Neural progenitor cell (in vitro differentiated cells): ENCODE results near the gene ARHGAP4. TPM values are rescaled to one million over a fixed set of nuclear protein-coding genes. Genes with fewer than 3 reads are reported as not detected.

ENCODE experiments used
- DNase-seq: peaks from one replicate; pipeline ENCODE4 v3.0.0-alpha.2; 2016; ENCODE audit warnings: low spot score
- H2AFZ ChIP-seq: fragments of 200-600 bp; sonication (generic); replicated peaks from 2 replicates; pipeline ENCODE4 v1.6.1; 2016; ENCODE audit warnings: antibody characterized with exemption
- H3F3A ChIP-seq: fragments of 200-600 bp; sonication (generic); 2 replicates; pipeline ENCODE4 v1.6.1; 2016; ENCODE audit warnings: antibody characterized with exemption, low read depth
- H3K27ac ChIP-seq: fragments of 200-600 bp; sonication (generic); 2 replicates; pipeline ENCODE4 v1.5.1; 2016; ENCODE audit warnings: mild to moderate bottlenecking
- H3K27me3 ChIP-seq: fragments of 200-600 bp; sonication (generic); 2 replicates; pipeline ENCODE4 v1.6.1; 2016; ENCODE audit warnings: mild to moderate bottlenecking, moderate library complexity
- H3K36me3 ChIP-seq: fragments of 200-600 bp; sonication (generic); 2 replicates; pipeline ENCODE4 v1.5.1; 2016
- H3K4me1 ChIP-seq: fragments of 200-600 bp; sonication (generic); 2 replicates; pipeline ENCODE4 v1.6.1; 2016; ENCODE audit warnings: mixed run types
- H3K4me2 ChIP-seq: fragments of 200-600 bp; sonication (generic); 2 replicates; pipeline ENCODE4 v1.6.1; 2016
- H3K4me3 ChIP-seq: fragments of 200-600 bp; sonication (generic); 2 replicates; pipeline ENCODE4 v1.5.1; 2016
- H3K79me2 ChIP-seq: fragments of 200-600 bp; sonication (generic); 2 replicates; pipeline ENCODE4 v1.6.1; 2016; ENCODE audit warnings: low read depth
- H3K9ac ChIP-seq: fragments of 200-600 bp; sonication (generic); 2 replicates; pipeline ENCODE4 v1.6.1; 2016
- H3K9me3 ChIP-seq: fragments of 200-600 bp; sonication (generic); 2 replicates; pipeline ENCODE4 v1.5.1; 2016; ENCODE audit warnings: low read depth
- H4K20me1 ChIP-seq: fragments of 200-600 bp; sonication (generic); 2 replicates; pipeline ENCODE4 v1.6.1; 2016; ENCODE audit warnings: low read depth
- H3K27ac Mint-ChIP-seq: 3 replicates; pipeline ENCODE4 v1.8.0; 2021; ENCODE audit warnings: mixed read lengths
- H3K27me3 Mint-ChIP-seq: 2 replicates; pipeline ENCODE4 v1.8.0; 2022; ENCODE audit warnings: low read depth, mild to moderate bottlenecking, inconsistent platforms, moderate library complexity, mixed read lengths; ENCODE audit not compliant: insufficient read depth
- H3K36me3 Mint-ChIP-seq: 3 replicates; pipeline ENCODE4 v1.8.0; 2021; ENCODE audit warnings: mixed read lengths
- H3K4me1 Mint-ChIP-seq: 3 replicates; pipeline ENCODE4 v1.8.0; 2021; ENCODE audit warnings: mixed read lengths
- H3K4me3 Mint-ChIP-seq: 3 replicates; pipeline ENCODE4 v1.8.0; 2021; ENCODE audit warnings: mild to moderate bottlenecking, moderate library complexity, mixed read lengths
- H3K9me3 Mint-ChIP-seq: 3 replicates; pipeline ENCODE4 v1.8.0; 2020; ENCODE audit warnings: mixed read lengths
- EZH2 ChIP-seq: fragments of 200-600 bp; sonication (generic); IDR thresholded peaks from 2 replicates; pipeline ENCODE4 v1.6.1; 2017; ENCODE audit warnings: antibody characterized with exemption, mild to moderate bottlenecking, moderate library complexity
- EZH2phosphoT487 ChIP-seq: fragments of 200-600 bp; sonication (generic); IDR thresholded peaks from 2 replicates; pipeline ENCODE4 v1.6.1; 2017; ENCODE audit warnings: antibody characterized with exemption
- total RNA-seq: library from RNA; depleted of rRNA; stranded (reverse); fragments of >200 nt; gene quantifications from 2 replicates; pipeline ENCODE4 v1.2.3, GENCODE V29; 2015; ENCODE audit warnings: low replicate concordance
- TF ChIP-seq, protein P1 (sequence below): fragments of 200-600 bp; sonication (generic); IDR thresholded peaks from 2 replicates; pipeline ENCODE4 v1.5.1; 2017; ENCODE audit warnings: antibody characterized with exemption, mild to moderate bottlenecking

Gene ARHGAP4
- total RNA-seq, 1 donor from 2014 or later: 5.1 TPM

GRCh38 chrX:153953342-153953830 lies 27.3 kb upstream of the ARHGAP4 start:
- Mint-ChIP-seq H3K27me3 (peaks cover 9% of the 10 kb centered on the region), H3K36me3 (peaks cover 42% of the 10 kb centered on the region), H3K27ac (peak overlapping the region; percentile 90), H3K4me3 (no peak overlapping the region), H3K9me3 (no peaks in the 10 kb centered on the region), H3K4me1 (peaks cover 22% of the 10 kb centered on the region)
- H3K4me2 ChIP-seq: no peak overlapping the region
- DNase-seq: peak; percentile 71
- H3K27ac ChIP-seq: no peak overlapping the region
- H3K9ac ChIP-seq: no peak overlapping the region
- peaks cover 6% of the 10 kb centered on the region for H4K20me1 ChIP-seq
- H3K4me3 ChIP-seq: no peak overlapping the region
- TF ChIP-seq EZH2 (no peak), EZH2phosphoT487 (no peak)
- TF ChIP-seq, protein P1, sequence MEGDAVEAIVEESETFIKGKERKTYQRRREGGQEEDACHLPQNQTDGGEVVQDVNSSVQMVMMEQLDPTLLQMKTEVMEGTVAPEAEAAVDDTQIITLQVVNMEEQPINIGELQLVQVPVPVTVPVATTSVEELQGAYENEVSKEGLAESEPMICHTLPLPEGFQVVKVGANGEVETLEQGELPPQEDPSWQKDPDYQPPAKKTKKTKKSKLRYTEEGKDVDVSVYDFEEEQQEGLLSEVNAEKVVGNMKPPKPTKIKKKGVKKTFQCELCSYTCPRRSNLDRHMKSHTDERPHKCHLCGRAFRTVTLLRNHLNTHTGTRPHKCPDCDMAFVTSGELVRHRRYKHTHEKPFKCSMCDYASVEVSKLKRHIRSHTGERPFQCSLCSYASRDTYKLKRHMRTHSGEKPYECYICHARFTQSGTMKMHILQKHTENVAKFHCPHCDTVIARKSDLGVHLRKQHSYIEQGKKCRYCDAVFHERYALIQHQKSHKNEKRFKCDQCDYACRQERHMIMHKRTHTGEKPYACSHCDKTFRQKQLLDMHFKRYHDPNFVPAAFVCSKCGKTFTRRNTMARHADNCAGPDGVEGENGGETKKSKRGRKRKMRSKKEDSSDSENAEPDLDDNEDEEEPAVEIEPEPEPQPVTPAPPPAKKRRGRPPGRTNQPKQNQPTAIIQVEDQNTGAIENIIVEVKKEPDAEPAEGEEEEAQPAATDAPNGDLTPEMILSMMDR: peak; percentile 82
- no peaks in the 10 kb centered on the region for H3K27me3 ChIP-seq
- H3F3A ChIP-seq: peaks cover 23% of the 10 kb centered on the region
- no peak overlapping the region for H2AFZ ChIP-seq
- H3K79me2 ChIP-seq: peaks cover 11% of the 10 kb centered on the region
- no peaks in the 10 kb centered on the region for H3K9me3 ChIP-seq
- H3K4me1 ChIP-seq: peaks cover 4% of the 10 kb centered on the region
- no peaks in the 10 kb centered on the region for H3K36me3 ChIP-seq

- Histone ChIP-seq H3K9me3 (no peaks in the 10 kb centered on the region), H3K4me2 (no peak overlapping the region), H3K4me3 (no peak overlapping the region), H2AFZ (no peak overlapping the region), H3K36me3 (no peaks in the 10 kb centered on the region), H3K9ac (no peak overlapping the region), H3K4me1 (peaks cover 6% of the 10 kb centered on the region), H3F3A (peaks cover 32% of the 10 kb centered on the region), H4K20me1 (peaks cover 6% of the 10 kb centered on the region), H3K27me3 (no peaks in the 10 kb centered on the region), H3K27ac (no peak overlapping the region), H3K79me2 (peaks cover 11% of the 10 kb centered on the region)
- H3K27ac Mint-ChIP-seq: peak overlapping the region; percentile 90
- no peak for DNase-seq
- peaks cover 28% of the 10 kb centered on the region for H3K4me1 Mint-ChIP-seq
- H3K36me3 Mint-ChIP-seq: peaks cover 42% of the 10 kb centered on the region
- H3K4me3 Mint-ChIP-seq: no peak overlapping the region
- TF ChIP-seq EZH2phosphoT487 (no peak), EZH2 (no peak)
- TF ChIP-seq, protein P1: no peak
- H3K9me3 Mint-ChIP-seq: no peaks in the 10 kb centered on the region
- H3K27me3 Mint-ChIP-seq: peaks cover 9% of the 10 kb centered on the region
These were observed 26.4 kb upstream of the ARHGAP4 start for GRCh38 chrX:153952373-153953026.

DNA sequence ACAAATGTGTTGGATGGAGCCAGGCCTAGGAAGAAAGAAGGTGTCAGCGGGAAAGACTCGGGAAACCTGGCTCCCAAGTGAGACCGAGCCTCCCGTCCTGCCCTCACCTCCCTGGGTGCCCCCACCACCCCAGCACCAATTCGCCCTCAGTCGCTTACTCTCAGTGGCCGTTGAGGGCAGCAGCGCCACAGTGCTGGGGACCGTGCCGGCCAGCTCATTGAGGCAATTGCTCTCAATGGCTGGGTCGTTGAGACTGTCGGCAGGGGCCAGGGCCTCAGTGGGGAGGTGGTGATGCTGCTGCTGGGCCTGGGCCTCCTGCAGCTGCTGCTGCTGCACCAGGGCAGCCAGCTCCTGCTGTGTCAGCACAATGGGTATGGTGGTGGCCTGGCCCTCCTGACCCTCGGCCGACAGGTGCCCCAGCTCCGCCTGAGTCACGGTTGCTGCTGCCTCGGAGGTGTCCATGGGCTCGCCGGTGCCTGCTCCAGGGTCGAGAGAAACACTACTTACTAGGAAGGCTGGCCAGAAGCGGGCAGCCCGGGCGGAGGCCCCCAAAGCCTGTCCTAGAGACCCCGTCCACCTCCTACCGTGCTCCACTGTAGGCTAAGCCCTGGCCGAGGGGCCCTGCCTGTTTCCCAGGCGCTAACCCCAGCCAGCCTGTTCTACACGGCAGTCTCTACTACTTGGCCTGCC lies 25.8 kb upstream of the ARHGAP4 start:
- Histone ChIP-seq H3K9ac (no peak overlapping the region), H3F3A (peaks cover 33% of the 10 kb centered on the region), H2AFZ (no peak overlapping the region), H3K4me1 (peaks cover 6% of the 10 kb centered on the region), H4K20me1 (peaks cover 6% of the 10 kb centered on the region), H3K27me3 (no peaks in the 10 kb centered on the region), H3K9me3 (no peaks in the 10 kb centered on the region), H3K79me2 (peaks cover 11% of the 10 kb centered on the region), H3K4me2 (no peak overlapping the region), H3K36me3 (no peaks in the 10 kb centered on the region), H3K4me3 (no peak overlapping the region), H3K27ac (no peak overlapping the region)
- no peaks in the 10 kb centered on the region for H3K9me3 Mint-ChIP-seq
- TF ChIP-seq, protein P1: no peak
- no peak for TF ChIP-seq EZH2
- TF ChIP-seq EZH2phosphoT487: no peak
- no peak for DNase-seq
- peaks cover 31% of the 10 kb centered on the region for H3K4me1 Mint-ChIP-seq
- H3K27me3 Mint-ChIP-seq: peaks cover 10% of the 10 kb centered on the region
- no peak overlapping the region for H3K27ac Mint-ChIP-seq
- no peak overlapping the region for H3K4me3 Mint-ChIP-seq
- peaks cover 37% of the 10 kb centered on the region for H3K36me3 Mint-ChIP-seq
